SU-DHL-6 (cell line): ENCODE results near the gene B4GALNT4.

Experiments
- EZH2phosphoT487 ChIP-seq: fragments of 200-600 bp; sonication (generic), shearing (Covaris generic); conservative IDR thresholded peaks from 2 replicates; pipeline ENCODE4 v1.6.1; 2018; ENCODE audit warnings: mild to moderate bottlenecking, antibody characterized with exemption, low read length, moderate library complexity, mixed read lengths
- TF ChIP-seq, protein P1 (sequence below): fragments of 200-600 bp; sonication (generic); IDR thresholded peaks from one replicate; pipeline ENCODE4 v1.5.1; 2017; ENCODE audit warnings: antibody characterized with exemption, mild to moderate bottlenecking, low read length, moderate library complexity; ENCODE audit not compliant: insufficient read depth, poor library complexity, severe bottlenecking

DNA sequence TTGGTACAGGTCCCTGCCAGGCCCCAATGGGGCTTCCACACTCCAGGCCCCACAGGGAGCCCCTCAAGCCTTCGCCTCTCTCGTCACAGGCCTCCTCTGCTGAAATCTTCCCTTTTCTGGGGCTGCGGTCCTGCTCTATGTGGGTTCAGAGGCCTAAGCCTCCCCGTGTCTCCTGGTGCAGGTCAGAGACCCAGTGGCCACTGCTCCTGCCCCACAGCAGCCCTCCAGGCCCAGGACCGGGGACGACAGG is 42.8 kb upstream of the B4GALNT4 start:
- TF ChIP-seq, protein P1, sequence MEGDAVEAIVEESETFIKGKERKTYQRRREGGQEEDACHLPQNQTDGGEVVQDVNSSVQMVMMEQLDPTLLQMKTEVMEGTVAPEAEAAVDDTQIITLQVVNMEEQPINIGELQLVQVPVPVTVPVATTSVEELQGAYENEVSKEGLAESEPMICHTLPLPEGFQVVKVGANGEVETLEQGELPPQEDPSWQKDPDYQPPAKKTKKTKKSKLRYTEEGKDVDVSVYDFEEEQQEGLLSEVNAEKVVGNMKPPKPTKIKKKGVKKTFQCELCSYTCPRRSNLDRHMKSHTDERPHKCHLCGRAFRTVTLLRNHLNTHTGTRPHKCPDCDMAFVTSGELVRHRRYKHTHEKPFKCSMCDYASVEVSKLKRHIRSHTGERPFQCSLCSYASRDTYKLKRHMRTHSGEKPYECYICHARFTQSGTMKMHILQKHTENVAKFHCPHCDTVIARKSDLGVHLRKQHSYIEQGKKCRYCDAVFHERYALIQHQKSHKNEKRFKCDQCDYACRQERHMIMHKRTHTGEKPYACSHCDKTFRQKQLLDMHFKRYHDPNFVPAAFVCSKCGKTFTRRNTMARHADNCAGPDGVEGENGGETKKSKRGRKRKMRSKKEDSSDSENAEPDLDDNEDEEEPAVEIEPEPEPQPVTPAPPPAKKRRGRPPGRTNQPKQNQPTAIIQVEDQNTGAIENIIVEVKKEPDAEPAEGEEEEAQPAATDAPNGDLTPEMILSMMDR = no peak
- TF ChIP-seq EZH2phosphoT487 = no peak
